Endothelial cell (in vitro differentiated cells): ENCODE results near the gene GORASP2. TPM values are rescaled to one million over a fixed set of nuclear protein-coding genes. Genes with fewer than 3 reads are reported as not detected.

Experiments used
- DNase-seq: peaks from one replicate; pipeline ENCODE4 v3.0.0; 2021; ENCODE audit warnings: low spot score
- H3K27ac Mint-ChIP-seq: one replicate; pipeline ENCODE4 v1.8.0; 2021; ENCODE audit warnings: mixed read lengths, inconsistent platforms; ENCODE audit not compliant: unreplicated experiment
- H3K27me3 Mint-ChIP-seq: one replicate; pipeline ENCODE4 v1.8.0; 2021; ENCODE audit warnings: mild to moderate bottlenecking, moderate library complexity, mixed read lengths, inconsistent platforms; ENCODE audit not compliant: unreplicated experiment
- H3K36me3 Mint-ChIP-seq: one replicate; pipeline ENCODE4 v1.8.0; 2021; ENCODE audit warnings: mild to moderate bottlenecking, low read depth, mixed read lengths, inconsistent platforms; ENCODE audit not compliant: unreplicated experiment
- H3K4me1 Mint-ChIP-seq: one replicate; pipeline ENCODE4 v1.8.0; 2021; ENCODE audit warnings: mild to moderate bottlenecking, mixed read lengths, inconsistent platforms; ENCODE audit not compliant: unreplicated experiment
- H3K4me3 Mint-ChIP-seq: one replicate; pipeline ENCODE4 v1.8.0; 2021; ENCODE audit warnings: mild to moderate bottlenecking, mixed read lengths, inconsistent platforms; ENCODE audit not compliant: unreplicated experiment
- H3K9me3 Mint-ChIP-seq: one replicate; pipeline ENCODE4 v1.8.0; 2021; ENCODE audit warnings: mixed read lengths, inconsistent platforms; ENCODE audit not compliant: unreplicated experiment
- CTCF ChIP-seq: fragments of 200-600 bp; sonication (generic); IDR thresholded peaks from one replicate; pipeline ENCODE4 v1.5.0; 2021; ENCODE audit warnings: antibody characterized with exemption; ENCODE audit not compliant: unreplicated experiment
- total RNA-seq: library from RNA; stranded (reverse); fragmentation: NEBNext Ultra II Directional; extraction: Animal tissue kit (Norgen Biotek cat#: 25700); gene quantifications from one replicate; pipeline ENCODE4 v1.2.1, GENCODE V29; 2021; ENCODE audit not compliant: unreplicated experiment

Gene GORASP2
- total RNA-seq, 1 donor from 2014 or later = 71.9 TPM

GRCh38 chr2:170932948-170933347 is 3.9 kb downstream of the GORASP2 start:
- Mint-ChIP-seq H3K27ac (no peak overlapping the region), H3K36me3 (peaks cover 14% of the 10 kb centered on the region), H3K4me3 (no peak overlapping the region), H3K9me3 (no peaks in the 10 kb centered on the region), H3K4me1 (peaks cover 22% of the 10 kb centered on the region), H3K27me3 (no peaks in the 10 kb centered on the region)
- DNase-seq = no peak
- TF ChIP-seq CTCF = no peak

- no peaks in the 10 kb centered on the region for H3K9me3 Mint-ChIP-seq
- no peak overlapping the region for H3K27ac Mint-ChIP-seq
- H3K27me3 Mint-ChIP-seq = no peaks in the 10 kb centered on the region
- peaks cover 7% of the 10 kb centered on the region for H3K4me1 Mint-ChIP-seq
- no peak for TF ChIP-seq CTCF
- DNase-seq = no peak
- no peak overlapping the region for H3K4me3 Mint-ChIP-seq
- H3K36me3 Mint-ChIP-seq = peaks cover 4% of the 10 kb centered on the region
These were observed 8.8 kb downstream of the GORASP2 start for GRCh38 chr2:170937709-170938379.

- H3K27me3 Mint-ChIP-seq = no peaks in the 10 kb centered on the region
- peaks cover 7% of the 10 kb centered on the region for H3K4me1 Mint-ChIP-seq
- no peak overlapping the region for H3K27ac Mint-ChIP-seq
- no peaks in the 10 kb centered on the region for H3K9me3 Mint-ChIP-seq
- no peak for DNase-seq
- peaks cover 4% of the 10 kb centered on the region for H3K36me3 Mint-ChIP-seq
- H3K4me3 Mint-ChIP-seq = no peak overlapping the region
- no peak for TF ChIP-seq CTCF
These were observed 11.0 kb downstream of the GORASP2 start for GRCh38 chr2:170940066-170940465.

GRCh38 chr2:170942615-170943014 is 13.6 kb downstream of the GORASP2 start:
- Mint-ChIP-seq H3K4me1 (peaks cover 7% of the 10 kb centered on the region), H3K9me3 (no peaks in the 10 kb centered on the region), H3K36me3 (peaks cover 4% of the 10 kb centered on the region), H3K4me3 (no peak overlapping the region), H3K27ac (no peak overlapping the region), H3K27me3 (no peaks in the 10 kb centered on the region)
- no peak for DNase-seq
- TF ChIP-seq CTCF = no peak

GRCh38 chr2:170943041-170943440 is 14.0 kb downstream of the GORASP2 start:
- Mint-ChIP-seq H3K9me3 (no peaks in the 10 kb centered on the region), H3K4me1 (peaks cover 7% of the 10 kb centered on the region), H3K27me3 (no peaks in the 10 kb centered on the region), H3K36me3 (peaks cover 1% of the 10 kb centered on the region), H3K27ac (no peak overlapping the region), H3K4me3 (no peak overlapping the region)
- no peak for TF ChIP-seq CTCF
- DNase-seq = no peak
